Left lung (tissue), 10 donors: ENCODE results near the gene CSNK1A1L. TPM values are rescaled to one million over a fixed set of nuclear protein-coding genes. Genes with fewer than 3 reads are reported as not detected.
A peak's percentile ranks its signal among the peaks of the same experiment; 100 is the strongest.

Experiments
- ATAC-seq: fragments of 200-7000 bp; cut with Tn5 transposase; one replicate; pipeline ENCODE4 v1.9.1; 2020; ENCODE audit warnings: moderate library complexity
- DNase-seq, 4 donors: peaks; one replicate each; pipeline ENCODE4 v3.0.0-alpha.2; 2013 to 2020
- H3K27ac ChIP-seq, 2 donors: fragments of 200-600 bp; sonication (generic) in 1 of 2; one replicate each; pipeline versions ENCODE4 v1.5.0 to v1.8.0; 2020 to 2021
- H3K27me3 ChIP-seq, 2 donors: fragments of 200-600 bp; sonication (generic) in 1 of 2; one replicate each; pipeline versions ENCODE4 v1.5.0 to v1.8.0; 2020 to 2021
- H3K36me3 ChIP-seq, 2 donors: fragments of 200-600 bp; sonication (generic) in 1 of 2; one replicate each; pipeline versions ENCODE4 v1.5.0 to v1.8.0; 2020 to 2021
- H3K4me1 ChIP-seq, 2 donors: fragments of 200-600 bp; one replicate each; pipeline ENCODE4 v1.8.0; 2021
- H3K4me3 ChIP-seq, 2 donors: fragments of 200-600 bp; sonication (generic) in 1 of 2; one replicate each; pipeline versions ENCODE4 v1.5.0 to v1.8.0; 2020 to 2021; ENCODE audit warnings: mild to moderate bottlenecking in 1 of 2
- H3K9me3 ChIP-seq, 2 donors: fragments of 200-600 bp; sonication (generic) in 1 of 2; one replicate each; pipeline versions ENCODE4 v1.5.0 to v1.8.0; 2020 to 2021
- intact Hi-C, 2 donors: fragments of 100-400 bp; cut with DNase I; formaldehyde crosslinking; loops; one replicate each; pipeline versions ENCODE4 v1.11.2 to v1.14.2; 2022
- polyA plus RNA-seq, 6 donors: library from polyadenylated mRNA; unstranded; fragments of 120-200 nt; gene quantifications; one replicate each; pipeline ENCODE4 v1.2.1, GENCODE V29; 2013; ENCODE audit not compliant: insufficient read length in 6 of 6
- total RNA-seq, 2 donors: library from RNA; stranded (reverse); fragmentation: NEBNext Ultra II Directional; extraction: Animal tissue kit (Norgen Biotek cat#: 25700); gene quantifications; one replicate each; pipeline ENCODE4 v1.2.1, GENCODE V29; 2021
- TF ChIP-seq, protein P1 (sequence below), 2 donors: fragments of 200-600 bp; sonication (generic) in 1 of 2; IDR thresholded peaks; one replicate each; pipeline versions ENCODE4 v1.5.0 to v1.8.0; 2021; ENCODE audit warnings: antibody characterized with exemption in 2 of 2
- donor health status: DM: no; HTN: yes; CAD: no.
- donor health status: DM: no; HTN: no; CAD: no.

The CSNK1A1L gene
- total and polyA plus RNA-seq, 8 donors, result 0.09 to 0.21 (median 0.18) TPM; not detected in 2

- TF ChIP-seq, protein P1, sequence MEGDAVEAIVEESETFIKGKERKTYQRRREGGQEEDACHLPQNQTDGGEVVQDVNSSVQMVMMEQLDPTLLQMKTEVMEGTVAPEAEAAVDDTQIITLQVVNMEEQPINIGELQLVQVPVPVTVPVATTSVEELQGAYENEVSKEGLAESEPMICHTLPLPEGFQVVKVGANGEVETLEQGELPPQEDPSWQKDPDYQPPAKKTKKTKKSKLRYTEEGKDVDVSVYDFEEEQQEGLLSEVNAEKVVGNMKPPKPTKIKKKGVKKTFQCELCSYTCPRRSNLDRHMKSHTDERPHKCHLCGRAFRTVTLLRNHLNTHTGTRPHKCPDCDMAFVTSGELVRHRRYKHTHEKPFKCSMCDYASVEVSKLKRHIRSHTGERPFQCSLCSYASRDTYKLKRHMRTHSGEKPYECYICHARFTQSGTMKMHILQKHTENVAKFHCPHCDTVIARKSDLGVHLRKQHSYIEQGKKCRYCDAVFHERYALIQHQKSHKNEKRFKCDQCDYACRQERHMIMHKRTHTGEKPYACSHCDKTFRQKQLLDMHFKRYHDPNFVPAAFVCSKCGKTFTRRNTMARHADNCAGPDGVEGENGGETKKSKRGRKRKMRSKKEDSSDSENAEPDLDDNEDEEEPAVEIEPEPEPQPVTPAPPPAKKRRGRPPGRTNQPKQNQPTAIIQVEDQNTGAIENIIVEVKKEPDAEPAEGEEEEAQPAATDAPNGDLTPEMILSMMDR (IDR thresholded peaks at IDR 0.05), result no peak
- Histone ChIP-seq H3K4me1 (no peaks in the 10 kb centered on the region), H3K9me3 (no peaks in the 10 kb centered on the region), H3K27me3 (no peaks in the 10 kb centered on the region), H3K27ac (no peak overlapping the region), H3K36me3 (no peaks in the 10 kb centered on the region), H3K4me3 (no peak overlapping the region)
- DNase-seq, result no peak
- ATAC-seq, result no peak
- intact Hi-C loops, result no loop called here
Measured at GRCh38 chr13:37102896-37103295, 2.6 kb downstream of the CSNK1A1L start.

- Histone ChIP-seq H3K36me3 (no peaks in the 10 kb centered on the region), H3K27me3 (no peaks in the 10 kb centered on the region), H3K27ac (no peak overlapping the region), H3K4me1 (no peaks in the 10 kb centered on the region), H3K4me3 (no peak overlapping the region), H3K9me3 (no peaks in the 10 kb centered on the region)
- no peak for ATAC-seq
- TF ChIP-seq, protein P1 (IDR thresholded peaks at IDR 0.05), result no peak
- intact Hi-C loops, result no loop called here
- DNase-seq, result no peak
Measured at GRCh38 chr13:37101201-37101600, 4.3 kb downstream of the CSNK1A1L start.

DNA sequence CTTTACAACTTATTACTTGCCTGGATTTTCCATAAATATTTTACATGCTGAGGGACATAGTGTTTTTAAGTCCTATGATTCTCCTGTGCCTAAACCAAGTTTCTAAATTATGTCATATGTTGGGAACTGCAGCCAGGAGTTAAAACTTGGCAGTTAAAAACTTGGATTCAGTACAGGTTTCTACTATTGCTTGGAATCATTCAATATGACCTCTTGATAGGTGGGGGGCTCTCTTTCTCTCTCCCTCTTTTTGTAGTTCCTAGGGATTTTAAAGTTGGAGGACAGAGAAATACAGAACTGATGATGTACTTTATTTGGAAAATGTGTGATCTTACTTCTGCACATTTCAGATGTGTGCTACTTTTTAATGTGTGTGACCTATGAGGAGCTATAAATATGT lies 4.7 kb downstream of the CSNK1A1L start:
- H3K27me3 ChIP-seq, result no peaks in the 10 kb centered on the region
- TF ChIP-seq, protein P1 (IDR thresholded peaks at IDR 0.05), result no peak
- no peak overlapping the region for H3K4me3 ChIP-seq
- ATAC-seq (no peak), DNase-seq (peak in 1 of 4 donors; percentile 35)
- intact Hi-C loops, result no loop called here
- H3K9me3 ChIP-seq, result no peaks in the 10 kb centered on the region
- H3K4me1 ChIP-seq, result no peaks in the 10 kb centered on the region
- H3K36me3 ChIP-seq, result no peaks in the 10 kb centered on the region
- H3K27ac ChIP-seq, result no peak overlapping the region

DNA sequence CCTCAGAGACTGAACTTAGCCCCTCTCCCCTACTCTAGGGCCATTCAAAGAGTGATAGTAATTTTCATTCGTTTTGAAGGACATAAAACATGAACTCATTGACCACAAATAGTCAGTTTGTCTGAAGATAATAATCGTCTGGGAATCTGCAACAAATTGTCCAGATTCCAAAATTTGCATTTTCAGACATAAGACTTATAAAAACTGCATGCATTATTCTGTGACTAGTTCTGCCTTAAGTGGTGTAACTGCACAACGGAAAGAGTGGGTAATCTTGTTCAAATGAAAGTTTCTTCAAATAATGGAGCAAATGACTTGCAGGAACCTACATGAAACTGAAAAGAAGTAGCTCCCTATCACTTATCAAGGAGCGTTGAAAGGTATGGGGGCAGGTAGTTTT lies 8.4 kb downstream of the CSNK1A1L start:
- no peak overlapping the region for H3K27ac ChIP-seq
- intact Hi-C loops, result no loop called here
- no peaks in the 10 kb centered on the region for H3K36me3 ChIP-seq
- no peak for ATAC-seq
- no peaks in the 10 kb centered on the region for H3K4me1 ChIP-seq
- DNase-seq, result no peak
- no peak overlapping the region for H3K4me3 ChIP-seq
- no peaks in the 10 kb centered on the region for H3K9me3 ChIP-seq
- TF ChIP-seq, protein P1 (IDR thresholded peaks at IDR 0.05), result no peak
- H3K27me3 ChIP-seq, result no peaks in the 10 kb centered on the region

DNA sequence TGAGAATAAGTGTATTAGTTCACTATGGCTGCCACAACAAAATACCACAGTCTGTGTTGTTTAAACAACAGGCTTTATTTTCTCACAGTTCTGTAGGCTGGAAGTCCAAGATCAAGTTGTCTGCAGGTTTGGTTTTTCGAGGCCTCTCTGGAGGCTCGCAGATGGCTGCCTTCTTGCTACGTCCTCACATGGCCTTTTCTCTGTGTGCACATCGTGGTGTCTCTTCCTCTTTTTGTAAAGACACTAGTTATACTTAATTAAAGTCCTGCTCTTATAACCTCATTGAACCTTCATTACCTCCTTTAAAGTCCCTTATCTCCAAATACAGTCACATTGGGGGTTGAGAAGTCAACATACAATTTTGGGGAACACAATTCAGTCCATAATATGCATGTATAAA lies 10.6 kb downstream of the CSNK1A1L start:
- Histone ChIP-seq H3K4me3 (no peak overlapping the region), H3K9me3 (no peaks in the 10 kb centered on the region), H3K36me3 (no peaks in the 10 kb centered on the region), H3K4me1 (no peaks in the 10 kb centered on the region), H3K27ac (no peak overlapping the region), H3K27me3 (no peaks in the 10 kb centered on the region)
- DNase-seq (no peak), ATAC-seq (no peak)
- TF ChIP-seq, protein P1 (IDR thresholded peaks at IDR 0.05), result no peak
- intact Hi-C loops, result no loop called here
